Measurements from ENCODE around the gene AARS2.

DNA sequence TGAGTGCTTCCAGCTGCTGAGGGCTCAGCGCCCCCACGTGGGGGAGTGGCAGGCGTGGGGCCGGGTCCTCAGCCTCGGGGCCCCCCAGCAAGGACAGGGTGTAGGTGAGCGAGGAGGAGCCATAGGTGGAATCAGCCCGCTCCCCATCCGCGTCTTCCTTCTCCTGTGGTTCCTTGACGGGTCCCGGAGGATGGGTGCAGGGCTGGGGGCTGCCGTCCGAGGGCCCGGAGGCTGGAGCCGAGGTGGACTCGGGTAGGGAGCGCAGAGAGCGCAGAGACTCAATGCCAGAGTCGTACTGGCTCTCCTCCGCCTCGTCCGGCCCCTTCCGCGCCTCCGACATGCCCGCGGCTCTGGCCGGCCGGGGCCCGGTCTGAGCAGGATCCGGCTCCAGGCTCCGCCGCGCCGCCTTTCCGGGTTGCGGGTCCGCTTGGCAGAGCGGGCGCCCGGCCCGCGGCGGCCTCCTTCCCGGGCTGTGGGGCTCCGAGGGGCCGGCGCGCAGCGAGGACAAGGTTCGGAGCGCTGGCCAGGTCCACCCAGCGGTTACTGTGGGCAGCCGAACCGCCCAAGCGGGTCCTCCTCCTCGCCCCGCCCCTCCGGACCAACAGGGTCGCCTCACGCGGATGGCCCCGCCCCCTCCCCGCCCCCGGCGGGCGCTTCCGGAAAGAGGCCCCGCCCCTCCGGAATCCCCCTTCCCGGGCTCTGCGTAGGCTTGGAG is 48.0 kb downstream of the AARS2 start, which contains the start of gene NFKBIE:
- TF ChIP-seq, protein P1, sequence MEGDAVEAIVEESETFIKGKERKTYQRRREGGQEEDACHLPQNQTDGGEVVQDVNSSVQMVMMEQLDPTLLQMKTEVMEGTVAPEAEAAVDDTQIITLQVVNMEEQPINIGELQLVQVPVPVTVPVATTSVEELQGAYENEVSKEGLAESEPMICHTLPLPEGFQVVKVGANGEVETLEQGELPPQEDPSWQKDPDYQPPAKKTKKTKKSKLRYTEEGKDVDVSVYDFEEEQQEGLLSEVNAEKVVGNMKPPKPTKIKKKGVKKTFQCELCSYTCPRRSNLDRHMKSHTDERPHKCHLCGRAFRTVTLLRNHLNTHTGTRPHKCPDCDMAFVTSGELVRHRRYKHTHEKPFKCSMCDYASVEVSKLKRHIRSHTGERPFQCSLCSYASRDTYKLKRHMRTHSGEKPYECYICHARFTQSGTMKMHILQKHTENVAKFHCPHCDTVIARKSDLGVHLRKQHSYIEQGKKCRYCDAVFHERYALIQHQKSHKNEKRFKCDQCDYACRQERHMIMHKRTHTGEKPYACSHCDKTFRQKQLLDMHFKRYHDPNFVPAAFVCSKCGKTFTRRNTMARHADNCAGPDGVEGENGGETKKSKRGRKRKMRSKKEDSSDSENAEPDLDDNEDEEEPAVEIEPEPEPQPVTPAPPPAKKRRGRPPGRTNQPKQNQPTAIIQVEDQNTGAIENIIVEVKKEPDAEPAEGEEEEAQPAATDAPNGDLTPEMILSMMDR (IDR thresholded peaks at IDR 0.05): peak in 1 of 7 experiments; percentile 19
- TF ChIP-seq EP300 (IDR thresholded peaks at IDR 0.05): no peak
- no peak for TF ChIP-seq POLR2A (IDR thresholded peaks at IDR 0.05)
- peak; percentile 52 to 91 (median 88) for TF ChIP-seq POLR2AphosphoS5 (IDR thresholded peaks at IDR 0.05)
